ENCODE data around the gene SLC6A16.

Gene SLC6A16

GRCh38 chr19:49256691-49257090 is 68.3 kb downstream of the SLC6A16 start:
- H3K27me3 ChIP-seq (ENCODE audit: insufficient read depth, low read length) = no peaks in the 10 kb centered on the region
- H3K4me1 ChIP-seq (ENCODE audit: insufficient read depth, low read length) = no peaks in the 10 kb centered on the region
- H3K4me3 ChIP-seq (ENCODE audit: low read length) = no peak overlapping the region
- WGBS = 90% methylated on average over 3 of the region's 3 CpGs
- no peaks in the 10 kb centered on the region for H3K36me3 ChIP-seq (ENCODE audit: insufficient read depth, low read length)
- H3K9me3 ChIP-seq (ENCODE audit: insufficient read depth, low read depth, low read length) = peaks cover 4% of the 10 kb centered on the region; the same call in 1 of the 2 replicates
- H3K27ac ChIP-seq (ENCODE audit: low read depth, low read length) = no peak overlapping the region
- no peak overlapping the region for H3K9ac ChIP-seq (ENCODE audit: low read depth, low read length)

DNA sequence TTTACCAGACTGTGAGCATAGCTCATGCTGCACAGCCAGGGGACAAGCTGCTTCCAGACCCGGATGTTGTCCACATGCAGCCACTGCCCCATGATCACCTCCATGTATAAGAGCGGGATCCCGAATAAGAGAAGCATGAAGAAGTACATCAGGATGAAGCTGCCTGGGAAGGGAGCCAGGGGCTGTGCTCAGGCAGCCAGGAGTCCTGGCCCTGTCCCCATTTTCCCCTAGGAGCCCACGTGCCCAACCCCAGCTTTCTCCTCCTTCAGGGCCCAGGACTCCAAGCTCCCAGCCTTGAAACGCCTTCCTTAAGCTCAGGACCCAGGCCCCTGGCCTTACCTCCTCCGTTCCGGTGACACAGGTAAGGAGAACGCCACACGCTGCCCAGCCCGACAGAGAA is 69.3 kb downstream of the SLC6A16 start:
- no peak overlapping the region for H3K4me3 ChIP-seq (ENCODE audit: low read length)
- peaks cover 2% of the 10 kb centered on the region; the same call in 1 of the 2 replicates for H3K9me3 ChIP-seq (ENCODE audit: insufficient read depth, low read depth, low read length)
- no peaks in the 10 kb centered on the region for H3K36me3 ChIP-seq (ENCODE audit: insufficient read depth, low read length)
- no peaks in the 10 kb centered on the region for H3K27me3 ChIP-seq (ENCODE audit: insufficient read depth, low read length)
- H3K4me1 ChIP-seq (ENCODE audit: insufficient read depth, low read length) = no peaks in the 10 kb centered on the region
- WGBS = 91% methylated on average over 10 of the region's 10 CpGs
- no peak overlapping the region for H3K27ac ChIP-seq (ENCODE audit: low read depth, low read length)
- no peak overlapping the region for H3K9ac ChIP-seq (ENCODE audit: low read depth, low read length)

DNA sequence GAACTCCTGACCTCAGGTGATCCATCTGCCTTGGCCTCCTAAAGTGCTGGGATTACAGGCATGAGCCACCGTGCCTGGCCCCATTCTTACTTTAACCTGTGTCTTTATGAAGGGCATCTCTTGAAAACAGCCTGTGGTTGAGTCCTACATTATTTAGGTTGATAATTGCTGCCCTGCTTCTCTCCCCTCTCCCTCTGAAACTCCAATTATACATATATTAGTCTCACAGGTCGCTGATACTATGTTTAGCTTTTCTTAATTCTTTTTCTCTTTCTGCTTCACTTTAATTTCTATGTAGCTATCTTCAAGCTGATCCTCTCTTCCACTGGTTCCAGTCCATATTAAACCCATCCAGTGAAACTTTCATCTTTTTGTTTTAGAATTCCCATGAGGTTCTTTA is 75.1 kb downstream of the SLC6A16 start:
- H3K9me3 ChIP-seq (ENCODE audit: insufficient read depth, low read depth, low read length) = no peaks in the 10 kb centered on the region
- no peaks in the 10 kb centered on the region for H3K4me1 ChIP-seq (ENCODE audit: insufficient read depth, low read length)
- 87% methylated on average over 2 of the region's 2 CpGs for WGBS
- H3K36me3 ChIP-seq (ENCODE audit: insufficient read depth, low read length) = no peaks in the 10 kb centered on the region
- no peak overlapping the region for H3K27ac ChIP-seq (ENCODE audit: low read depth, low read length)
- H3K27me3 ChIP-seq (ENCODE audit: insufficient read depth, low read length) = no peaks in the 10 kb centered on the region
- H3K4me3 ChIP-seq (ENCODE audit: low read length) = no peak overlapping the region
- H3K9ac ChIP-seq (ENCODE audit: low read depth, low read length) = no peak overlapping the region

DNA sequence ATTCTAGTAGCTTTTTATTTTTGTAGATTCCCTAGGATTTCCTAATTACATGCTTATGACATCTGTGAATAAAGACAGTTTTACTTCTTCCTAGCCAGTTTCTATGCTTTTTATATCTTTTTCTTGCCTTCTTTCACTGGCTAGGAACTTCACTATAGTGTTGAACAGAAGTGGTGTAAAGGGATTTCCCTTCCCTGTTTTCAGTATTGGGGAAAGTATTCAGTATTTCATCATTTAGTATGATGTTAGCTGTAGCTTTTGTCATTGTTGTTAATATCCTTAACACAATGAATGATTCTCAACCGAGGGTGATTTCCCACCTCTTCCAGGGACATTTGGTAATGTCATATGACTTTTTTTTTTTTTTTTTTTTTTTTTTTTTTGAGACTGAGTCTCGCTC is 77.3 kb downstream of the SLC6A16 start:
- no peaks in the 10 kb centered on the region for H3K4me1 ChIP-seq (ENCODE audit: insufficient read depth, low read length)
- no CpG with 5 or more reads among the region's 2 CpGs for WGBS
- no peak overlapping the region for H3K9ac ChIP-seq (ENCODE audit: low read depth, low read length)
- H3K4me3 ChIP-seq (ENCODE audit: low read length) = no peak overlapping the region
- H3K27me3 ChIP-seq (ENCODE audit: insufficient read depth, low read length) = no peaks in the 10 kb centered on the region
- no peaks in the 10 kb centered on the region for H3K36me3 ChIP-seq (ENCODE audit: insufficient read depth, low read length)
- H3K9me3 ChIP-seq (ENCODE audit: insufficient read depth, low read depth, low read length) = no peaks in the 10 kb centered on the region
- H3K27ac ChIP-seq (ENCODE audit: low read depth, low read length) = no peak overlapping the region

DNA sequence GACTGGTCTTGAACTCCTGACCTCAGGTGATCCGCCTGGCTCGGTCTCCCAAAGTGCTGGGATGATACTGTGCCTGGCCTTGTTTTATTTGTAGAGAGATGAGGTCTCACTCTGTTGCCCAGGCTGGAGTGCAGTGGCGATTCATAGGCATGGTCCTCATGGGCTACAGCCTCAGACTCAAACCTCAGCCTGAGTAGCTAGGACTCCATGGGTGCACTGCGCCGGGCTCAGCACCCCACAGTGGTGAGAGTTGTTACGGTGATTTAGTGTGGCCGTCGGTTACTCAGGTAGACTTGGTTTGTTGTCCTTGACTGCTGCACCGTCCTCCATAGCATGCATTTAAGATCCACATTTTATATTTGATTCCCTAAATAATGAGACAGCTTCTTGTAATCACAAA is 80.7 kb downstream of the SLC6A16 start:
- Histone ChIP-seq H3K36me3 (ENCODE audit: insufficient read depth, low read length) (no peaks in the 10 kb centered on the region), H3K9ac (ENCODE audit: low read depth, low read length) (no peak overlapping the region), H3K27ac (ENCODE audit: low read depth, low read length) (no peak overlapping the region), H3K27me3 (ENCODE audit: insufficient read depth, low read length) (no peaks in the 10 kb centered on the region), H3K9me3 (ENCODE audit: insufficient read depth, low read depth, low read length) (no peaks in the 10 kb centered on the region), H3K4me3 (ENCODE audit: low read length) (no peak overlapping the region), H3K4me1 (ENCODE audit: insufficient read depth, low read length) (no peaks in the 10 kb centered on the region)
- WGBS = 94% methylated on average over 9 of the region's 9 CpGs

GRCh38 chr19:49243726-49244125 is 81.3 kb downstream of the SLC6A16 start:
- Histone ChIP-seq H3K36me3 (ENCODE audit: insufficient read depth, low read length) (no peaks in the 10 kb centered on the region), H3K27ac (ENCODE audit: low read depth, low read length) (no peak overlapping the region), H3K27me3 (ENCODE audit: insufficient read depth, low read length) (no peaks in the 10 kb centered on the region), H3K9ac (ENCODE audit: low read depth, low read length) (no peak overlapping the region), H3K9me3 (ENCODE audit: insufficient read depth, low read depth, low read length) (no peaks in the 10 kb centered on the region), H3K4me1 (ENCODE audit: insufficient read depth, low read length) (no peaks in the 10 kb centered on the region), H3K4me3 (ENCODE audit: low read length) (no peak overlapping the region)
- 89% methylated on average over 9 of the region's 11 CpGs for WGBS

- Histone ChIP-seq H3K4me1 (ENCODE audit: insufficient read depth, low read length) (no peaks in the 10 kb centered on the region), H3K36me3 (ENCODE audit: insufficient read depth, low read length) (no peaks in the 10 kb centered on the region), H3K27me3 (ENCODE audit: insufficient read depth, low read length) (no peaks in the 10 kb centered on the region), H3K27ac (ENCODE audit: low read depth, low read length) (no peak overlapping the region), H3K9ac (ENCODE audit: low read depth, low read length) (no peak overlapping the region), H3K9me3 (ENCODE audit: insufficient read depth, low read depth, low read length) (no peaks in the 10 kb centered on the region), H3K4me3 (ENCODE audit: low read length) (no peak overlapping the region)
- WGBS = 58% methylated on average over 3 of the region's 6 CpGs
These were observed 81.9 kb downstream of the SLC6A16 start for GRCh38 chr19:49243129-49243528.

GRCh38 chr19:49241769-49242168 is 83.2 kb downstream of the SLC6A16 start:
- Histone ChIP-seq H3K4me3 (ENCODE audit: low read length) (no peak overlapping the region), H3K27ac (ENCODE audit: low read depth, low read length) (no peak overlapping the region), H3K9ac (ENCODE audit: low read depth, low read length) (no peak overlapping the region), H3K27me3 (ENCODE audit: insufficient read depth, low read length) (no peaks in the 10 kb centered on the region), H3K9me3 (ENCODE audit: insufficient read depth, low read depth, low read length) (no peaks in the 10 kb centered on the region), H3K36me3 (ENCODE audit: insufficient read depth, low read length) (no peaks in the 10 kb centered on the region), H3K4me1 (ENCODE audit: insufficient read depth, low read length) (no peaks in the 10 kb centered on the region)
- 93% methylated on average over 7 of the region's 7 CpGs for WGBS

All from HUES64 (cell line).